OCI-LY1 (cell line): Measurements from ENCODE around the gene ETV5.

Source experiments
- EZH2 ChIP-seq: fragments of 200-600 bp; sonication (generic), shearing (Covaris generic); IDR thresholded peaks from 2 replicates; pipeline ENCODE4 v1.8.0; 2017; ENCODE audit warnings: borderline replicate concordance, mixed run types, mild to moderate bottlenecking, antibody characterized with exemption, low read length, moderate library complexity, mixed read lengths
- TF ChIP-seq, protein P1 (sequence below): fragments of 200-600 bp; sonication (generic), shearing (Covaris generic); IDR thresholded peaks from 2 replicates; pipeline ENCODE4 v1.5.1; 2017; ENCODE audit warnings: mild to moderate bottlenecking, antibody characterized with exemption, low read length, moderate library complexity, mixed read lengths

DNA sequence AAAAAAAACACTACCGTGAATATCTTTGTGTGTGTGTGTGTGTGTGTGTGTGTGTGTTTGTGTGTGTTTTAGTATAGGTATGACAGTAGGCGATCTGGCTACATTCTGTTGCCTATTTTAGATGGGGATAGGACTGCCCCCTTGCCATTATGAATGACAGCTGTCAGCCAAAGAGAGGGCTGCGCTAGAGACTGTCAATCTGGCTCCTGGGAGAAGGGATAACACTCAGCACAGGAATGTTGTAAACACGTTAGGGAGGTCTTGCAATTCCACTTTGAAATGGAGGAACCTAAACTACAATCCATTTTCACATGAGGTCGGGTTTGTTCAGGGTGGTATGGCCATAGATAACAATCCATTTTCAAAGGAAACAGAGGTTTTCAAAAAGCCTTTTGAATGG, 14.1 kb upstream of the ETV5 start:
- TF ChIP-seq EZH2, result no peak
- TF ChIP-seq, protein P1, sequence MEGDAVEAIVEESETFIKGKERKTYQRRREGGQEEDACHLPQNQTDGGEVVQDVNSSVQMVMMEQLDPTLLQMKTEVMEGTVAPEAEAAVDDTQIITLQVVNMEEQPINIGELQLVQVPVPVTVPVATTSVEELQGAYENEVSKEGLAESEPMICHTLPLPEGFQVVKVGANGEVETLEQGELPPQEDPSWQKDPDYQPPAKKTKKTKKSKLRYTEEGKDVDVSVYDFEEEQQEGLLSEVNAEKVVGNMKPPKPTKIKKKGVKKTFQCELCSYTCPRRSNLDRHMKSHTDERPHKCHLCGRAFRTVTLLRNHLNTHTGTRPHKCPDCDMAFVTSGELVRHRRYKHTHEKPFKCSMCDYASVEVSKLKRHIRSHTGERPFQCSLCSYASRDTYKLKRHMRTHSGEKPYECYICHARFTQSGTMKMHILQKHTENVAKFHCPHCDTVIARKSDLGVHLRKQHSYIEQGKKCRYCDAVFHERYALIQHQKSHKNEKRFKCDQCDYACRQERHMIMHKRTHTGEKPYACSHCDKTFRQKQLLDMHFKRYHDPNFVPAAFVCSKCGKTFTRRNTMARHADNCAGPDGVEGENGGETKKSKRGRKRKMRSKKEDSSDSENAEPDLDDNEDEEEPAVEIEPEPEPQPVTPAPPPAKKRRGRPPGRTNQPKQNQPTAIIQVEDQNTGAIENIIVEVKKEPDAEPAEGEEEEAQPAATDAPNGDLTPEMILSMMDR, result no peak
